Fibroblast of lung (primary cell): Measurements from ENCODE around the gene BPIFB3.

Experiments
- CTCF ChIP-seq, 2 donors: IDR thresholded peaks in 1 of 2; conservative IDR thresholded peaks in 1 of 2; 1 replicate in 1 of 2; 2 replicates in 1 of 2; pipeline ENCODE4 v1.5.1; 2011 to 2012; ENCODE audit warnings: low read length in 2 of 2, control low read depth in 1 of 2, inconsistent platforms in 1 of 2, low read depth in 1 of 2, mild to moderate bottlenecking in 1 of 2
- EZH2 ChIP-seq: IDR thresholded peaks from 2 replicates; pipeline ENCODE4 v1.5.1; 2012; ENCODE audit warnings: low read length, control low read depth, mild to moderate bottlenecking; ENCODE audit errors: missing control alignments

DNA sequence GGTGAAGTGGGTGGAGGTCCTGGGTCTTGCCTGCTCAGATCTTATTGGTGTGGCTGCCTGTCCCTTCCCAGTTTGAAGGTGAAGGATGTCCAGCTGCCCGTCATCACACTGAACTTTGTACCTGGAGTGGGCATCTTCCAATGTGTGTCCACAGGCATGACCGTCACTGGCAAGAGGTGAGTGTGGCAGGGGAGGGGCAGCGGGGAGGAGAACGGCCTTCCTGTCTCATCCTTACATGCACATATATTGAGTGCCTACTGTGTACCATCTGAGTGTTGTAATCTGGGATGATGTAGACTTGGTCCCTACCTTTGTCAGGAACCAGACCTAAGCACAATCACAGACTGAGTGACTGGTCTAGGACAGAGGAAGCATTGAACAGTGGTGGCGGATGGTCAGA, 19.6 kb upstream of the BPIFB3 start:
- no peak for TF ChIP-seq CTCF (conservative IDR thresholded peaks at IDR 0.05 in 1 of 2, IDR thresholded peaks at IDR 0.05 in 1 of 2; ENCODE audit: low read depth in 1 of 2, low read length in 2 of 2)
- no peak for TF ChIP-seq EZH2
